ENCODE results near the gene DOCK1. TPM values are rescaled to one million over a fixed set of nuclear protein-coding genes. Genes with fewer than 3 reads are reported as not detected.

Gene DOCK1
- total and polyA plus RNA-seq, 2 donors: 33.3 to 132 TPM

DNA sequence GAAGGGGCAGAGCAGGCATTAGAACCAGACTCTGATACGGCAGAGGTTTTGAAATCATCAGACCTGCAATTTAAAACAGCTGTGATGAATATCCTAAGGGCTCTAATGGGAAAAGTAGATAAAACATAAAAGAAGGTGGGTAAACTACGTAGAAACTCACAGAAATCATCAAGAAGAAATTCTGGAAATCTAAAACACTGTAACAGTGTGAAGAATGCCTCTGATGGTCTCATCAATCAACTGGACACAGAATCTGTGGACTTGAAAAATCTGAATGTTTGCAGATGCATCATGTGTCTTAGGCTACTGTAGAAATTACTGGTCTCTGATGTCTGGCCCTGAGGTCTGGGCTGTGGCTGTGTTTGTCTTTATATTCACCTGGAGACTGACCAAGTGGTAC is 470.8 kb downstream of the DOCK1 start:
- Histone ChIP-seq H3K4me1 (ENCODE audit: insufficient read depth) (no peaks in the 10 kb centered on the region), H3K4me3 (ENCODE audit: low read depth, low read length) (no peak overlapping the region), H3K36me3 (ENCODE audit: insufficient read depth) (peaks cover 3% of the 10 kb centered on the region), H3K27ac (ENCODE audit: low read depth) (no peak overlapping the region)
- DNase-seq (ENCODE audit: extremely low spot score): no peak
- WGBS: 91% methylated on average over 2 of the region's 2 CpGs

DNA sequence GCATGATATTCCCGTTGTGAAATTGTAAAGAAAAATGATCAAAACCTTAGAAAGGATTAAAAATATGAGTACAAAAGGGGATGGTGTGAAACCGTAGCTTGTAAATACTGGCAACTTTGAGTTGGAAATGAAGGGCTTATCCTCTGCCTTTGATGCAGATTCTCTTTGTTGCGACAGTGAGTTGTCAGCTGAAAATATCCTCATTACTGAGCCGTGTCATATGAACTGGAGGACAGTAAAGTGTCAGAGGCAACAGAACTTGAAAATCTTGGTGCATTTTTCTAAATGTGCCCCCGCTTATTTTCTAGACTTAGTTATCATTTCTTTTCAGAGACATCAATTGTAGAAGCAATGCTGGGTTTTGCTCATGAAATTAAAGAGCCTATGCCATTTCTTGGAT is 473.4 kb downstream of the DOCK1 start:
- no peak overlapping the region for H3K4me3 ChIP-seq (ENCODE audit: low read depth, low read length)
- WGBS: 95% methylated on average over 5 of the region's 5 CpGs
- H3K36me3 ChIP-seq (ENCODE audit: insufficient read depth): peaks cover 3% of the 10 kb centered on the region
- H3K4me1 ChIP-seq (ENCODE audit: insufficient read depth): no peaks in the 10 kb centered on the region
- DNase-seq (ENCODE audit: extremely low spot score): no peak
- H3K27ac ChIP-seq (ENCODE audit: low read depth): no peak overlapping the region

DNA sequence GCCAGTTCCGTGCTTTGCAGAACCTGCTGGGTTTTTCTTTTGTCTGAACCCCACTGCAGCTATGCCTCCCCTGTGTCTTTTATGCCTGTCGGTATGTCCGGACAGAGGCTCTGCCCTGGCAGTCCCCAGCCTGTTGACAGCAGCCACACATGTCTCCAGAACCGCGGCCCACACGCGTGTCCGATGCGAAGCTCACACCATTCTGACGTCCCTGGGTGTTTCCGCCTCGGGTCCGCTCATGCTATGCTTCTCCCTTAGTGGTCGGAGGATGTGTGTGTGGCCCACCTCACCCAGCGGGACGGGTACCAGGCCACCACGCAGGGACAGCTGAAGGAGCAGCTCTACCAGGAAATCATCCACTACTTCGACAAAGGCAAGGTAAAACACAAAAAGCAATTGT is 479.3 kb downstream of the DOCK1 start:
- no peak for DNase-seq (ENCODE audit: extremely low spot score)
- Histone ChIP-seq H3K36me3 (ENCODE audit: insufficient read depth) (no peaks in the 10 kb centered on the region), H3K27ac (ENCODE audit: low read depth) (no peak overlapping the region), H3K4me1 (ENCODE audit: insufficient read depth) (no peaks in the 10 kb centered on the region), H3K4me3 (ENCODE audit: low read depth, low read length) (no peak overlapping the region)
- WGBS: 97% methylated on average over 18 of the region's 18 CpGs

DNA sequence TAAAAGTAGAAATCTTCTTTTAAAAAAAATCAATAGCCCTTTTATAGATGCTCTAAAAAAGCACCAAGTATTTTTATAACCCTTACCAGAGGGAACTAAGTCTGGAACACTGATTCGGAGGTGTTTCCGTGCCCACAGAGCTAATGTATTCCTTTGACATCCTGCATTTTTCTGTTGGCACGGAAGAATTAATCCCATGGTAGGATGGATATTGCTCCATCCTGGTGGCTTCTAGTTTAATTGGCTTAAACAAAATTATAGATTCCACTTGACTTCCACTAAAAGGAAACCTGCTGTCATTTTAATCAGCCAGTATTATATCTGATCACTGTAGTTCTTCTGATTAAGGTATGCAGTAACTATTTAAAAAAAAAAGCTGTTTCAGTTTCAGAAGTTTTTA is 479.8 kb downstream of the DOCK1 start:
- H3K36me3 ChIP-seq (ENCODE audit: insufficient read depth): no peaks in the 10 kb centered on the region
- no peak overlapping the region for H3K4me3 ChIP-seq (ENCODE audit: low read depth, low read length)
- no peak overlapping the region for H3K27ac ChIP-seq (ENCODE audit: low read depth)
- no peak for DNase-seq (ENCODE audit: extremely low spot score)
- H3K4me1 ChIP-seq (ENCODE audit: insufficient read depth): no peaks in the 10 kb centered on the region
- WGBS: 96% methylated on average over 3 of the region's 3 CpGs

DNA sequence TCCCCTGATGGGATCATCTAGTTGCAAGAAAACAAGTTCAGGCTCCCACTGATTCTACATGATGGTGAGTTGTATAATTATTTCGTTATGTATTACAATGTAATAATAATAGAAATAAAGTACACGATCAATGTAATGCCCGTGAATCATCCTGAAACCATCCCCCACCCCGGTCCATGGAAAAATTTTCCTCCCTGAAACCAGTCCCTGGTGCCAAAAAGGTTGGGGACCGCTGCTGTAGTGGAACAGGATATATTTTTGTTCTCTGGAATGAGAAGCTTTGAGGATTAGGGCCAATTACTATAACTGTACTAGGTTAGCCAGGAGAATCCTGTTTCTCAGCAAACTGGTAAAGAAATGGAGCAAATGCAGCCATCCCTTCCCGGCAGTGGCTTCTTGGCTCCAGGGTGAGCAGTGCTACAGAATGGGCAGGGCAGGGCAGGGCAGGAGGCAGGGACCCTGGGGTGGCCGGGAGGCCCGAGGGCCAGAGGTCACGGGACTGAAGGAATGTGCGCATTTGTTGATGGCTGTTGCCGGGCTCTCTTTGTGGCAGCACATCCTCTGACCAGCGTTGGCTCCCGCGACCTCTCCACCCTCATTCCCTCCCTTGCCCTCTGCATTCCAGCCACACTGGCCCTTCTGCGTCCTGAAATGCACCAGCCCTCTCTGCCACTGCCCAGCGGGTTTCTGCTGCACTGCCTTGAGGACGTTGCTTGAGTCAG is 481.5 kb downstream of the DOCK1 start:
- 87% methylated on average over 17 of the region's 17 CpGs for WGBS
- H3K27ac ChIP-seq (ENCODE audit: low read depth): no peak overlapping the region
- no peaks in the 10 kb centered on the region for H3K36me3 ChIP-seq (ENCODE audit: insufficient read depth)
- no peaks in the 10 kb centered on the region for H3K4me1 ChIP-seq (ENCODE audit: insufficient read depth)
- H3K4me3 ChIP-seq (ENCODE audit: low read depth, low read length): no peak overlapping the region
- no peak for DNase-seq (ENCODE audit: extremely low spot score)

DNA sequence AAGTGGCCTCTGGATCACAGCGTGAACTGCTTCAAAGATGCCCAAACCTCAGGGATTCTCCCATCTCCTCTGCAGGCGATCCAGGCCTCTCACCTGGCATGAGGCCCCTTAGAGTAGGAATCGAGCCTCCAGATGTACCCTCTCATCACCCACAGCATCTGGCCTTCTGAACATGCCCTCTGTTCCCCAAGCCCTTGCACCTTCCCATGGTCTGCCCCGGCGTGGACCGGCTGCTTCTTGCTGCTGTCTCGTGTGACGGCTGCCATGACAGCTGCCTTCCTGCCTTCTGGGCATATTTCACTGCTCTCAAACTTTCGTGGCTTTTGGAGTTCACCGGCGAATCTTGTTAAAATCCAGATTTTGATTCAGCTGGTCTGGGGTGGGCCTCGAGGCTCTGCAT is 486.6 kb downstream of the DOCK1 start:
- DNase-seq (ENCODE audit: extremely low spot score): no peak
- H3K36me3 ChIP-seq (ENCODE audit: insufficient read depth): no peaks in the 10 kb centered on the region
- H3K27ac ChIP-seq (ENCODE audit: low read depth): no peak overlapping the region
- H3K4me3 ChIP-seq (ENCODE audit: low read depth, low read length): no peak overlapping the region
- WGBS: 83% methylated on average over 12 of the region's 12 CpGs
- peaks cover 1% of the 10 kb centered on the region for H3K4me1 ChIP-seq (ENCODE audit: insufficient read depth)

DNA sequence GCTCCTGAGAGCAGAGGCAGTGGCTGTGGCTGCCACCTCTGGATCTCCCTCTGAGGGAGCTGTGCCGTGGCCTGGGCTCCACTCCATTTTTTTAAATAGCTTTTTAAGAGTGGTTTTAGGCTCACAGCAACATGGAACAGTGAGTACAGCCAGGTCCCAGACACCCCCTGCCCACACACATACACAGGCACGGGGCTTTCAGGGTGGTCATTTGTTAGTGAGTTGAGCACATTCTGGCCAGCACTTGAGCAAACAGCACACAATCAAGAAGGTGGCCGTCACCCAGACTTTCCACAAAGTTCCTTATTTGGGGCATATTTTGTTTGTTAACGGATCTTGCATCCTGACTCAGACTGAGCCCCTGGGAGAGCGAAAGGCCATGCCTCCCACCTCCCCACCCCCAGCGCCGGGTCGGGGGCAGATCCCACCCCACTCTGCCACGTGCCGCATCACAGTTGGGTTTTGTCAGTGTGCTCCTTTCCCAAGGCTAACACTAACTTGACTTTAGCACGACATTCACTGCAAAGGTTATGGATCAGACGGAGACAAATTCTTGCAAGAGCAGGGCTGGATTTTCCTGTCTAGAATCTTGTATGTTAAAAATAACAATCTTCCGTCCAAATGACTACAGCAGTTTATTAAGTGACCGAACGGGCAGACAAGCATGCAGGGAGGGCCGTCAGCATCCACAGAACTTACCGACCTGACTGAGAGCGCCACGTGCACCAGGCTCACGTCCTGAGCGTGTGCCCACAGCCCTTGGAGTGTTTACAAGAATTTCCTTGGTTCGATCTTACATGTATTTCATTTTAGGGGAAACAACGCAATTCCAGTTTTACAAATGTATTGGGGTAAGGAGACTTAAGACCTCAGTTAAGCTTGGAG is 487.4 kb downstream of the DOCK1 start:
- DNase-seq (ENCODE audit: extremely low spot score): no peak
- no peaks in the 10 kb centered on the region for H3K36me3 ChIP-seq (ENCODE audit: insufficient read depth)

DNA sequence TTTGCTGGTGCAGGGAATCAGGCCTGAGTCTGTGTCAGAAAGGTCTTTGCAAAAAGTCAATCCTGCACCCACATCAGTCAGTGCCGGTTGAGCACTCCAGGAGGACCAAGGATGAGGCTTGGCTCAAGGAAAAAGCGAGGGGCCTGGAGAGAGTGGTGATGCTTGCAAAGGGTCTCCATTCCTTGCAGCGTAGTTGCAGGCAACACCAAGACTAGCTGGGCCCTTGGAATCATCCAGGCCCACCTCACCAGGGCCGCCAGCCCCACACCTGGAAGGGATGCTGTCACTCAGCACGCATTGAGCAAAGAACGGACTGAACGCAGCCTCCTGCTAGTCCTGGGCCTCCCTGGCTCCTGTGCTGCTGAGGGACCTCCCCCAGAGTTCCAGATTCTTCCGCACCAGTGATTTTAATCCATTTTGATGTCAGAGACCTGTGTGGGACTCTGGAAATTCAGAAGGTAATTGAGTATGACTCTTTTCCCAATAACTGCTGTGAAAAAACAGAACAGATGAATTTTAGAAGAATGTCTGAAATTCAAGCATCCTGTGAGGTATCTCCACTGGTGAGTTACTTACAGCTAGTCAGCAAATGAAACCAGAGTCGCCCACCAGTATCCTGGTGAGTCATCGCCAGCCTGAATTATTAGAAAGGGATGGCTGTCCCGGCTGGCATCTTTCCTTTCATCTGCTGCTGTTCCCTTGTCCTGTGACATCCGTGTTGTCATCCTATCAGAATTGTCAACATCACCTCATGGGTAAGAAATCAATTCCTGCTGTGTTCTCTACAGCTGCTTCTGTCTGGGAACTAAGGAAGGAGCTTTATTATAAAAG is 493.1 kb downstream of the DOCK1 start:
- H3K27ac ChIP-seq (ENCODE audit: low read depth): no peak overlapping the region
- 93% methylated on average over 12 of the region's 12 CpGs for WGBS
- no peak for DNase-seq (ENCODE audit: extremely low spot score)
- H3K4me3 ChIP-seq (ENCODE audit: low read depth, low read length): no peak overlapping the region
- H3K36me3 ChIP-seq (ENCODE audit: insufficient read depth): no peaks in the 10 kb centered on the region
- H3K4me1 ChIP-seq (ENCODE audit: insufficient read depth): peaks cover under 1% of the 10 kb centered on the region

More for the DNA sequence above, 487.4 kb downstream of the DOCK1 start:
- Histone ChIP-seq H3K4me3 (ENCODE audit: low read depth, low read length) (no peak overlapping the region), H3K4me1 (ENCODE audit: insufficient read depth) (peaks cover 1% of the 10 kb centered on the region), H3K27ac (ENCODE audit: low read depth) (peak overlapping the region; percentile 16)
- WGBS: 65% methylated on average over 23 of the region's 23 CpGs

DNA sequence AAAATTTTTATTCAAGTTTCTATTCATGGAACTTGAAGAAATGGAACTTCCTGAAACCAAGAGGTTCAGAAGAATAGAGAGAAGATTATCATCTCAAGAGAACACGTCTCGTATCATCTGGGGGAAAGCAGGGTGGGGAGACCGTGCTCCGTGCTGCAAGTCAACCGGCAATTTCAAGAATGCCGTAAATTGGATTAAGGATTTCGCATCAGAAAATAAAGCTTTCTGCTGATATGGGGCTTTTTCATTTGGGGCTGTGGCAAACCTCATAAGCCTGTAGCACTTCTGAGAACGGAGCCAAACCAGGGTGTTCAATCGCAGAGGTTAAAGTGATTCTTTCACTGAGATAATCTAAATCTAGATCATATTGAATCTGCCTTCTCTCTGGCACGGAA is 493.7 kb downstream of the DOCK1 start:
- Histone ChIP-seq H3K27ac (ENCODE audit: low read depth) (no peak overlapping the region), H3K4me1 (ENCODE audit: insufficient read depth) (no peaks in the 10 kb centered on the region), H3K4me3 (ENCODE audit: low read depth, low read length) (no peak overlapping the region), H3K36me3 (ENCODE audit: insufficient read depth) (no peaks in the 10 kb centered on the region)
- 93% methylated on average over 10 of the region's 10 CpGs for WGBS
- no peak for DNase-seq (ENCODE audit: extremely low spot score)

DNA sequence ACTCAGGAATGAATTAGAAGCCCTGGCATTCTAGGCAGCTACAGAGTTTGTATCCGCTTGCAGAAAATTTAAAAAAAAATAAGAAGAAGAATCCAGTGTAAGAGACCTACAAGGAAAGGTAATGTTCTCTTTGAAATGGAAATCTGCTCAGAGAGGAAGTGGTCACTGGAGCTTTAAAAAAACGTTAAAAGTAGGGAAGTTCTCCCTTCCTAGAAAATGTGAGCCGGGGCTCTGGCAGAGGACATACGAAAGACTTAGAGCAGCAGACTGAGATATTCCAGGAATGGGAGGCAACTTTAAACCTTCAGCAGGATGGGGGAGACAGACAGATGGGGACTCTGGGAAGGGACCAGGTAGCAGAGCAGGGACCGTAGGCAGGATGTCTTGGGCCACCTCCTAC is 494.4 kb downstream of the DOCK1 start:
- DNase-seq (ENCODE audit: extremely low spot score): no peak
- Histone ChIP-seq H3K4me3 (ENCODE audit: low read depth, low read length) (no peak overlapping the region), H3K4me1 (ENCODE audit: insufficient read depth) (no peaks in the 10 kb centered on the region), H3K36me3 (ENCODE audit: insufficient read depth) (no peaks in the 10 kb centered on the region), H3K27ac (ENCODE audit: low read depth) (no peak overlapping the region)
- WGBS: 63% methylated on average over 5 of the region's 5 CpGs

DNA sequence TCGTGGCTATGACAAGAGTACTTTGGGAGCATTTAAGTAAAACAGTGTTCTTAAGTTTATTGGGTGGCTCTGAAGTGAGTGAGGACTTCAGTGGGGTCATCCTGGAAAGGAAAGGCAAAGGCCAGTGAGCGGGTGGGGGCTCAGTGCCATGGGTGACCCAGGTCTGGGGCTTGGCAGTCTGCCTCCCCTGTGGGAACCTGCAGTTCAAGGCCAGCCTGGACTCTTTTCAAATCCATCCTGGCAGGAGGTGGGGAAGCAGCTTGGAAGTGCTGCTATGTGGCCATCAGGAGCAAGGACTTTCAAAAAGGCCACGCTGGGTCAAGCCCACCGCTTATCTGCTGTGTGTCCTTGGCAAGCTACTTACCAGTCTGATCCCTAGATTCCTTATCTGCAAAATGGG is 495.0 kb downstream of the DOCK1 start:
- WGBS: 84% methylated on average over 4 of the region's 4 CpGs
- DNase-seq (ENCODE audit: extremely low spot score): no peak
- H3K4me1 ChIP-seq (ENCODE audit: insufficient read depth): no peaks in the 10 kb centered on the region
- no peak overlapping the region for H3K4me3 ChIP-seq (ENCODE audit: low read depth, low read length)
- no peak overlapping the region for H3K27ac ChIP-seq (ENCODE audit: low read depth)
- no peaks in the 10 kb centered on the region for H3K36me3 ChIP-seq (ENCODE audit: insufficient read depth)

DNA sequence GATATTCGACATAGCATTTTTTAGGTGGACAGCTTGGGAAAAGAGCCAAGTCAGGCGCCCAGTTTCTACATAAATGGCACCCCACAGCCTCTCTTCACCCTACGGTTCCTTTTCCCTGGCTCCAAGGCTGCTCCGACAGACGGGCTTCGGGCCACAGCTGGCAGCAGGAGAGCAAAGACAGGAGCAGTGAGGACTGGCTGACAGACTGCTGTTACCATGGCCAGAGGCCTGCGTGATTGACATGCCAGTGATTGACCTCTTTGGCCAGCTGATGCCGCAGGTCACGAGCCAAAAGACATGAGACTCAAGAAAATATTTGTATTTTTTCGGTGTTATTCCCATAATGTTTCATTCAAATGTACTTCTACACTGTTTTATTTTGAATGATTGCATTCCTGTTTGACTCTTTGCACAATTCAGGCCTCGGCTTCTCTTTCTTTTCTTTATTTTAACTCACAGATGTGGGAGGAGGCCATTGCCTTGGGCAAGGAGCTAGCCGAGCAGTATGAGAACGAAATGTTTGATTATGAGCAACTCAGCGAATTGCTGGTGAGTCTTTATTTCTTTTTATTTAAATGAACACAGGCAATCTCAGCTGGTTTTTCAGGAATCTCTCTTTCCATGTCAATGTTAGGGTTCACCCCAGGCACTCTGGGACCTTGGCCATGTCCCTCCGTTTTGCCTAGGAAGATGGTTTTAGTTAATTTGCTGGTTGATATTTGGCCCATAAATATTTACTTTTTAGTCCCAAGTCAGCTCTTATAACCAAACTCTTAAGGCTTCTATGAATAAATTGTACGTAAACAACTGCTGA is 497.6 kb downstream of the DOCK1 start:
- no peak overlapping the region for H3K27ac ChIP-seq (ENCODE audit: low read depth)
- H3K4me1 ChIP-seq (ENCODE audit: insufficient read depth): no peaks in the 10 kb centered on the region
- H3K36me3 ChIP-seq (ENCODE audit: insufficient read depth): no peaks in the 10 kb centered on the region
- H3K4me3 ChIP-seq (ENCODE audit: low read depth, low read length): no peak overlapping the region
- no peak for DNase-seq (ENCODE audit: extremely low spot score)
- 79% methylated on average over 16 of the region's 16 CpGs for WGBS

DNA sequence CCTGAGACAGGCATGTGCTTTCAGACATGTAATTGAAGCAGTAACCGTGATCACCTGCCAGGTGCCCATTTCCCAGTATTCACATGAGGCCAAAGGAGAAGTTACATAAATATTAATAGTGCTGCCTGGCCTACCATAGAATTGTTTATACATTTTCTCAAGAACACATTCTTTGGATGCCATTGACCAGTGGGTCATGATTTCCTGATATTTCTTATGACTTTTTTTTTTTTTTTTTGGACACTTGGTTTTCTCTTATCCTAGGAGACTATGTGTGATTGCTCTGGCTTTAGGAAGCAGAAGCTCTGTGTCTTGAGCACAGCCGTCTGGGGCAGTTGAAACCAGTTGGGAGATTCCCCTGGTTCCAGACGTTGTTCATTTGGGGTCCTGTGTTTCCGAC is 500.0 kb downstream of the DOCK1 start:
- DNase-seq (ENCODE audit: extremely low spot score): no peak
- H3K27ac ChIP-seq (ENCODE audit: low read depth): no peak overlapping the region
- no peak overlapping the region for H3K4me3 ChIP-seq (ENCODE audit: low read depth, low read length)
- H3K36me3 ChIP-seq (ENCODE audit: insufficient read depth): no peaks in the 10 kb centered on the region
- no peaks in the 10 kb centered on the region for H3K4me1 ChIP-seq (ENCODE audit: insufficient read depth)
- WGBS: 82% methylated on average over 4 of the region's 4 CpGs
